ENCODE results near the gene RAVER1. TPM values are rescaled to one million over a fixed set of nuclear protein-coding genes. Genes with fewer than 3 reads are reported as not detected.

The RAVER1 gene
- total RNA-seq = 10 to 100 TPM; 13.1 to 15.3 TPM

DNA sequence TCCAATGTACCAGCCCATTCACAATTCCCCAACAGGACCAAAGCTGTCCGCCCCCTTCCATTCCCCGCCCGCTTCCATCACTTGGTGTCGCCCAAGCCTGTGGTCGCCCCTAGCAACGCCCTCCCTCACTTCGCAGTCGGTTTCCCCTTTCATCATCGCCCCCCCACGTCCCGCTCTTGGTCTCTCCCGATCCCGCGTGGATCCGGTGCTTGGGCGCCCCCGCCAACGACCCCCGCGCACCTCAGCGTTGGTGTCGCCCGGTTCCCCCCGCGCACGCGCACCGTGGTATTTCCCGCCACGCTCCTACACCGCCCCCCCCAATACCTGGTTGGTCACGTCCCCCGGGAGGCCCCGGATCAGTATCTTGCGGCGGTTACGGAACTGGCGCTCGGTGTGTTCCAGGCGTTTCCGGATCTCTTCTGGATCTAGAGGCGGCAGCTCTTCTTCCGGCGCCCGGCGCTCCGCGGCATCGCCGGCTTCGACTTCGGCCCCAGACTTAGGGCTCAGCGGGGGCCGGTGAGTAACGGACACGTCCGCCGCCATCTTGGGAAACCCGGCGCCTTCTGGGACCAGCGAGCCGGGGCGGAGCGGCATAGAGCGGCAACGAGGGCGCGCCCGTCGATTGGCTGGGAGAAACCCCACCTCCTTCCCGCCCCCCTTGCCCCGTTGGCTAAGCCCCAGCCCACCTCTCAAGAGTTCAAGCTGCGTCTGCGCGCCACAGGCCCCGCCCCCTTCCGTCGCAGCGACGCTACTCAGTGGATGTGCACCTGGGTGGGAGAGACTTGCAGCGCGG is at the start of gene RAVER1:
Gene RAVER1 (minus strand): TSS at position 565 of the 793 bp plus-strand sequence. CDS start 22 bp downstream, at position 543.

GRCh38 chr19:10380313-10381102 is 47.2 kb upstream of the RAVER1 start, which contains the start of gene TYK2:
TSS of gene TYK2 (minus strand) at chr19:10380572. CDS start at chr19:10378406, 2,166 bp downstream.

DNA sequence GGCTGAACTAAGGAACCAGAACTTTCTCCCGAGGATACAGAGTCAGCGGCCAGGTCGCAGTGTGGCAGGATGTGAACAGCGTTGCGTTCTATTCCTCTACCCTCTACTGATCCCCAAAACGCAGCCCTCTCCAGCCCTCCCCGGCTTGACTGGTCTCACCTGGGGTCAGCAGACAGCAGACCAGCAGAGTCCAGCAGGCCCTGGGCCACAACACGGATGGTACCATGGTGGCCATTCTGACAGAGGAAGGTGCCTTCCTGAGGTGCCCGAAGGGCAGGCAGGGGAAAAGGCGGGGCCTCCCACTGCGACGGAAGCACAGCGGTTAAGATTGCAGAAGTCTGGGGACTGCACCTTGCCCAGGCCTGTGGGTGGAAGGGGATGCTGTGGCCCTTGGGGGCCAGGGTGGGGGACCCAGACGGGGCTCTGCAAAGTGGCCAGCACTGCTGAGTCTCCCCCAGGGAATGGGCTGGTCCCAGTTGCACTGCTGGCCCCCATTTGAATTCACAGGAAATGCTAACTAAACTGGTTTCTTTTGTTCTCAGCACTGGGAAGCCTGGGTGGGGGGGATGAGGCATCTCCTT is 6.1 kb upstream of the RAVER1 start, which contains the start of gene ICAM3:
Gene ICAM3 (minus strand): TSS at position 245 of the 581 bp plus-strand sequence. CDS start 10 bp downstream, at position 235.

DNA sequence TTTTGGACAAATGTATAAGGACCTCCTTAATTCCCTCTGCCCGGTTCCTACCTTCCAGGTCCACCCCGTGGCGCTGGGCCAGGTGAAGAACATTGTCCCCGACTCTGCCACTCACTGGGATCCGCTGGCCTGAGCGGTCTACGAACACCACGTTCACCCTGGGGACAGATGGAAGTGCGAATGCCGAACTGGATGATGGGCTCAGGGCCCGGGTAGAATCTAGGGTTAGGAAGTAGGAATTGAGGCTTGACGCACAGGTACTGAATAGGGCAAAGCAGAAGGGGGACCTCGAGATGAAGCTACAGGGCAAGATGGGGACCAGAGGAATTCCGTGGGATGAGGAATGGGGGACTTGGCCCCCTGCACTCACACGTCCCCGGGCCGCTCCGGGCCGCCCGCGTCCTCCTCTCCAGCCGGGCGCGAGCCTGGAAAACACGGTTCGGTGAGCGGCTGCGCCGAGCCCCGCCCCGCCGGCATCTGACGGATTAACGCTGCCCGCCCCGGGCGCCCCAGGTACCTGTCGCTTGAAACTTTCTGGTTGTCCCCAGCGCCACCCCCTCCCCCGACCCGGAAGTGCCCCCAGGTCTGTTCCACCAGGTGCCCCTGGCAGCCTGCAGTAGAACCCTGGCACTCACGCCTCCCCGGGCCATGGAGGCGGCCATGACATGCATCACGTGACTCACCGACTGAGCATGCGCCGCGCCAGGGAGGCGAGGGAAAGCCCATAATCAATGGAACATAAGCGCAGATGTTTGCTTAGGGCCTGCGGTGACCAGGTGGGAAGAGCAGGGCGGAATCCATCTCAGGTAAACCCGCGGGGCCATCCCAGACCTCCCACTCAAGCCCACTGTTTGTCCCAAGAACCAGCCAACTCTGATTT is 17.8 kb downstream of the RAVER1 start, which contains the start of gene FDX2:
Gene FDX2 (minus strand): TSS at position 681 of the 880 bp plus-strand sequence. CDS start 19 bp downstream, at position 662.

DNA sequence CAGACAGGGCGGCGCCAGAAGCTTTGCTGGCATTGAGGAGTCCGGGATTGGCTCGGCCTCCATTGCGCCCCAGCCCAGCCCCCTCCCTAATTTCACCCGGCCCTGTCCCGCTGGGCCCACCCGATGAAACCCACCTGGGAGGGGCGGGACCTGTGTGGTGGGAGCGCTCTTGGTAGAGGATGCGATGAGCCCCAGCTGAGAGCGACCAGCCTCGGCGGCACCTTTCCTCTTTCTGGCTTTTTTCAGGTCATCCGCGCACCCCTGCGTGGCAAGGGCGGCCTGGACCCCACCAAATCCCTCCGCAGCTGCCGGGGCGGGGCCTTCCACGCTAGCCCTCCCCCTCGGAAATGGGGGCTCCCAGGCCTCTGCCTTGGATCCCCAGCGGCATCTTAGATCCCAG is 23.9 kb downstream of the RAVER1 start, which contains the start of gene ZGLP1:
Gene ZGLP1 (minus strand): TSS at position 393 of the 400 bp plus-strand sequence.

GRCh38 chr19:10289836-10290356 is 43.4 kb downstream of the RAVER1 start, which contains the start of gene ICAM5:
TSS of gene ICAM5 (plus strand) at chr19:10289952. CDS start at chr19:10290044, 92 bp downstream.

DNA sequence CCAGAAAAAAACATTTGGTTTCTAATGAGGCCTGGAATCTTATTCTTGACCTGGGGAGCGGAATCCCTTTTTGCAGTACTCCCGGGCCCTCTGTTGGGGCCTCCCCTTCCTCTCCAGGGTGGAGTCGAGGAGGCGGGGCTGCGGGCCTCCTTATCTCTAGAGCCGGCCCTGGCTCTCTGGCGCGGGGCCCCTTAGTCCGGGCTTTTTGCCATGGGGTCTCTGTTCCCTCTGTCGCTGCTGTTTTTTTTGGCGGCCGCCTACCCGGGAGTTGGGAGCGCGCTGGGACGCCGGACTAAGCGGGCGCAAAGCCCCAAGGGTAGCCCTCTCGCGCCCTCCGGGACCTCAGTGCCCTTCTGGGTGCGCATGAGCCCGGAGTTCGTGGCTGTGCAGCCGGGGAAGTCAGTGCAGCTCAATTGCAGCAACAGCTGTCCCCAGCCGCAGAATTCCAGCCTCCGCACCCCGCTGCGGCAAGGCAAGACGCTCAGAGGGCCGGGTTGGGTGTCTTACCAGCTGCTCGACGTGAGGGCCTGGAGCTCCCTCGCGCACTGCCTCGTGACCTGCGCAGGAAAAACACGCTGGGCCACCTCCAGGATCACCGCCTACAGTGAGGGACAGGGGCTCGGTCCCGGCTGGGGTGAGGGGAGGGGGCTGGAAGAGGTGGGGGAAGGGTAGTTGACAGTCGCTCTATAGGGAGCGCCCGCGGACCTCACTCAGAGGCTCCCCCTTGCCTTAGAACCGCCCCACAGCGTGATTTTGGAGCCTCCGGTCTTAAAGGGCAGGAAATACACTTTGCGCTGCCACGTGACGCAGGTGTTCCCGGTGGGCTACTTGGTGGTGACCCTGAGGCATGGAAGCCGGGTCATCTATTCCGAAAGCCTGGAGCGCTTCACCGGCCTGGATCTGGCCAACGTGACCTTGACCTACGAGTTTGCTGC is 46.3 kb downstream of the RAVER1 start, which contains the start of gene ICAM4:
Gene ICAM4 (plus strand): TSS at position 153 of the 935 bp plus-strand sequence. CDS start 58 bp downstream, at position 211.

GRCh38 chr19:10270616-10271394 is 62.5 kb downstream of the RAVER1 start, which contains the start of gene ICAM1:
TSS of gene ICAM1 (plus strand) at chr19:10271120. CDS start at chr19:10271160, 40 bp downstream.

Small RNAs within 50 kb of the gene (small RNA-seq; reads per million reads assigned to genes)
- gene AC011511.1 (0 reads per million in 2 donors), gene AC011511.4 (0 reads per million in 2 donors)

Other genes starting within 250 kb of the RAVER1 start
- 100 to 1,000 TPM in 1 of 2 donors, 10 to 100 TPM in 1; 94.9 to 121 TPM for gene SHFL, start 247.2 kb downstream of the RAVER1 start, total RNA-seq
- under 1 TPM in 1 of 2 donors, not detected in 1; 0.34 TPM for gene ANGPTL6, start 230.9 kb downstream of the RAVER1 start, total RNA-seq
- gene PPAN, start 227.2 kb downstream of the RAVER1 start, total RNA-seq = 10 to 100 TPM; 28.6 to 51.6 TPM
- gene P2RY11, start 221.8 kb downstream of the RAVER1 start, total RNA-seq = 1 to 10 TPM; 1.4 to 2.0 TPM
- gene EIF3G, start 213.6 kb downstream of the RAVER1 start, total RNA-seq = 100 to 1,000 TPM; 192 to 322 TPM
- 10 to 100 TPM; 30.6 to 78.9 TPM for gene DNMT1, start 138.6 kb downstream of the RAVER1 start, total RNA-seq
- gene S1PR2, start 102.2 kb downstream of the RAVER1 start, total RNA-seq = 10 to 100 TPM in 1 of 2 donors, 1 to 10 TPM in 1; 10.0 to 15.3 TPM
- gene MRPL4, start 81.3 kb downstream of the RAVER1 start, total RNA-seq = 10 to 100 TPM; 58.5 to 82.6 TPM
- gene ICAM1, start 62.4 kb downstream of the RAVER1 start, total RNA-seq = 10 to 100 TPM; 52.9 to 90.2 TPM
- gene ICAM4, start 46.6 kb downstream of the RAVER1 start, total RNA-seq = not detected
- gene ICAM5, start 43.6 kb downstream of the RAVER1 start, total RNA-seq = under 1 TPM; under 0.01 to 0.33 TPM
- gene ZGLP1, start 23.7 kb downstream of the RAVER1 start, total RNA-seq = under 1 TPM; 0.33 to 0.34 TPM
- 10 to 100 TPM in 1 of 2 donors, 1 to 10 TPM in 1; 10.0 to 13.3 TPM for gene FDX2, start 17.5 kb downstream of the RAVER1 start, total RNA-seq
- 10 to 100 TPM in 1 of 2 donors, 1 to 10 TPM in 1; 5.5 to 10.3 TPM for gene ICAM3, start 6.1 kb upstream of the RAVER1 start, total RNA-seq
- 10 to 100 TPM; 69.5 to 85.6 TPM for gene TYK2, start 47.0 kb upstream of the RAVER1 start, total RNA-seq
- gene CDC37, start 70.0 kb upstream of the RAVER1 start, total RNA-seq = 100 to 1,000 TPM; 143 to 207 TPM
- gene PDE4A, start 87.0 kb upstream of the RAVER1 start, total RNA-seq = 1 to 10 TPM; 5.3 to 6.5 TPM
- gene KEAP1, start 169.8 kb upstream of the RAVER1 start, total RNA-seq = 10 to 100 TPM; 67.3 to 71.6 TPM
- gene S1PR5, start 183.9 kb upstream of the RAVER1 start, total RNA-seq = under 1 TPM in 1 of 2 donors, not detected in 1; under 0.01 TPM
- gene ATG4D, start 210.4 kb upstream of the RAVER1 start, total RNA-seq = 10 to 100 TPM; 26.8 to 35.3 TPM
- gene KRI1, start 232.5 kb upstream of the RAVER1 start, total RNA-seq = 10 to 100 TPM in 1 of 2 donors, 1 to 10 TPM in 1; 5.9 to 10.3 TPM
- 10 to 100 TPM in 1 of 2 donors, 1 to 10 TPM in 1; 10.0 to 12.7 TPM for gene CDKN2D, start 235.4 kb upstream of the RAVER1 start, total RNA-seq

All from melanocyte of skin (primary cell).